ENCODE measurements around the gene OSTF1. TPM values are rescaled to one million over a fixed set of nuclear protein-coding genes. Genes with fewer than 3 reads are reported as not detected.

OSTF1 gene
- total and polyA plus RNA-seq, 7 donors = 7.1 to 19.2 (median 10.4) TPM

DNA sequence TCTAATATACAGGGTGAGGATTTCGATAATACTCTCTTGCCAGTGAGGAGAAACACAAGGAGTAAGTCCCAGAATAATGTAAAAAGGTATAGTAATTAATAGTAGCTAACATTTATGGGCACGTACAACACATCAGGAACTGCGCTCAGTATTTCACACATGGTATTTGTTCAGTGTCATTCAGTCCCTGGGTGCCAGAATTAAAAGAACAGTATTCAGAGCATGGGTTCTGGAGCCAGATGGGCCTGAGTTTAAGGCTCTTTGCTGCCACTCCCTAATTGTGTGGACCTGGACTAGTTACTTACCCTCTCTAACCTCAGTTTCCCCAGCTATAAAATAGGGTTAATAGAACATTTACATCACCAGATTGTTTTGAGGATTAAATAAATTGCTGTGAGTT, 16.3 kb downstream of the OSTF1 start:
- Histone ChIP-seq H3K27ac (no peak overlapping the region), H3K4me3 (no peak overlapping the region), H3K27me3 (ENCODE audit: insufficient read depth in 3 of 3, low read length in 2 of 3) (no peaks in the 10 kb centered on the region), H3K9me3 (no peaks in the 10 kb centered on the region), H3K36me3 (ENCODE audit: insufficient read depth in 1 of 2, low read depth in 1 of 2) (no peaks in the 10 kb centered on the region), H3K4me1 (peaks cover 6% of the 10 kb centered on the region)
- ATAC-seq (no peak), DNase-seq (no peak)
- TF ChIP-seq, protein P1, sequence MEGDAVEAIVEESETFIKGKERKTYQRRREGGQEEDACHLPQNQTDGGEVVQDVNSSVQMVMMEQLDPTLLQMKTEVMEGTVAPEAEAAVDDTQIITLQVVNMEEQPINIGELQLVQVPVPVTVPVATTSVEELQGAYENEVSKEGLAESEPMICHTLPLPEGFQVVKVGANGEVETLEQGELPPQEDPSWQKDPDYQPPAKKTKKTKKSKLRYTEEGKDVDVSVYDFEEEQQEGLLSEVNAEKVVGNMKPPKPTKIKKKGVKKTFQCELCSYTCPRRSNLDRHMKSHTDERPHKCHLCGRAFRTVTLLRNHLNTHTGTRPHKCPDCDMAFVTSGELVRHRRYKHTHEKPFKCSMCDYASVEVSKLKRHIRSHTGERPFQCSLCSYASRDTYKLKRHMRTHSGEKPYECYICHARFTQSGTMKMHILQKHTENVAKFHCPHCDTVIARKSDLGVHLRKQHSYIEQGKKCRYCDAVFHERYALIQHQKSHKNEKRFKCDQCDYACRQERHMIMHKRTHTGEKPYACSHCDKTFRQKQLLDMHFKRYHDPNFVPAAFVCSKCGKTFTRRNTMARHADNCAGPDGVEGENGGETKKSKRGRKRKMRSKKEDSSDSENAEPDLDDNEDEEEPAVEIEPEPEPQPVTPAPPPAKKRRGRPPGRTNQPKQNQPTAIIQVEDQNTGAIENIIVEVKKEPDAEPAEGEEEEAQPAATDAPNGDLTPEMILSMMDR (IDR thresholded peaks at IDR 0.05) = no peak
- intact Hi-C loops (cut with DNase I) = no loop called here
- WGBS, 3 donors = 87 to 95% (median 92%) methylated on average over 3 of the region's 3 CpGs

DNA sequence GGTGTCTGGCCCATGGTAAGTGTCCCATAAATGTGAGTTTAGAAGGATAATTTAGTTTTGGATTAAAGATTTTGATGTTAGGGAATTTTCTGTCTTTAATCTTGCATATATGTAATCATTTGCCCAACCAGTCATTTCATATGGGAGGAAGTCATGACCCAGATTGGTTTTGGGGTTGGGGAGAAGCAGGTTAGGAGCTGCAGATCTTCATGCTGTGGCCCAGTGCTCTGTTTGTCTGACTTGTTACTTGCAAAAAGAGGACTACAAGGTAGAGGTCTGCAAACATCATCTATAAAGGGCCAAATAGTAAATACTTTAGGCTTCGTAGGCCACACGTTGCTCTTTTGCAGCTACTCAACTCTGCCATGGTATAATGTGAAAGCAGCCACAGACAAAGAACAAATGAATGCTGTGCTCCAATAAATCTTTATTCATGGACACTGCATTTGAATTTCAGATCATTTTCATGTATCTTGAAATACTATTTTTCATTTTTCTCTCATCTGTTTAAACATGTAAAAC, 16.8 kb downstream of the OSTF1 start:
- TF ChIP-seq, protein P1 (IDR thresholded peaks at IDR 0.05) = no peak
- DNase-seq (no peak), ATAC-seq (no peak)
- Histone ChIP-seq H3K9me3 (no peaks in the 10 kb centered on the region), H3K27me3 (ENCODE audit: insufficient read depth in 3 of 3, low read length in 2 of 3) (no peaks in the 10 kb centered on the region), H3K27ac (no peak overlapping the region), H3K36me3 (ENCODE audit: insufficient read depth in 1 of 2, low read depth in 1 of 2) (no peaks in the 10 kb centered on the region), H3K4me1 (peaks cover 6% of the 10 kb centered on the region), H3K4me3 (no peak overlapping the region)
- intact Hi-C loops (cut with DNase I) = no loop called here
- 87 to 94% (median 87%) methylated on average over 2 of the region's 2 CpGs for WGBS, 3 donors

DNA sequence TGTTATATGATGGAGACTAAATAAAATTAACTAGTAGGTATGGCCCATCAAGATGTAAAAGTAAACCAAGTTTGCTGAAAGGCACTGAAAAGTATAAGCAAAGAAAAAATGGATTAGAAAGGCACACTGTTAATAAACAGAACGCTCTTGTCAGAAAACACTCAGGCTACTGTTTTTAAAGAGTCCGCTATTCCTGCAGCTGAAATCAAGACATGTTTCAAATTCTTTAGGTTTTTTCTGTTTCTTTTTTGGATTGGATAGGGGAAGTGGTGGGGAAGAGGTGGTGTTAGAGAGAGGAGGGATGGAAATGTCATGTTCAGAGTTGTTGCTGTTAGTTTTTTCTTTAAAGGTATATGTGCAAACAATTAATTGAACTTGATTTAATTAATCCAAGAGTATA, 17.5 kb downstream of the OSTF1 start:
- ATAC-seq (no peak), DNase-seq (no peak)
- 65 to 90% (median 79%) methylated on average over 2 of the region's 2 CpGs for WGBS, 3 donors
- Histone ChIP-seq H3K9me3 (no peaks in the 10 kb centered on the region), H3K27ac (no peak overlapping the region), H3K36me3 (ENCODE audit: insufficient read depth in 1 of 2, low read depth in 1 of 2) (no peaks in the 10 kb centered on the region), H3K4me1 (peaks cover 6% of the 10 kb centered on the region), H3K27me3 (ENCODE audit: insufficient read depth in 3 of 3, low read length in 2 of 3) (no peaks in the 10 kb centered on the region), H3K4me3 (no peak overlapping the region)
- intact Hi-C loops (cut with DNase I) = no loop called here
- TF ChIP-seq, protein P1 (IDR thresholded peaks at IDR 0.05) = no peak

DNA sequence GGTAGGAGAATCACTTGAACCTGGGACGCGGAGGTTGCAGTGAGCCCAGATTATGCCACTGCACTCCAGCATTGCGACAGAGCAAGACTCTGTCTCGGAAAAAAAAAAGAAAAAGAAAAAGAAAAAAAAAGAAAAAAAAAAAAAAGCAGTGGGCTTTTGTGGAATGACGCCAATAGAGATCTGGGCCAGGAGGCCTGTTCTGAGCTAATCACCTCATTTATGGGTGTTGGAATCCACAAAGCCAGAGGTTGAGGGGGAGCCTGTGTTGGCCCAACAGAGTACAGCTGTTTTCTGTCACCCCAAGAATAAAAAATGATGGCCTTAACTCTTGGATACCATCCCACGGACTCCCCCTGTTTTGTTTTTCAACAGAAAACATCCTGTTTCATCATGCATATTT, 18.5 kb downstream of the OSTF1 start:
- 69 to 81% (median 75%) methylated on average over 6 of the region's 6 CpGs for WGBS, 3 donors

More for the DNA sequence above, 18.5 kb downstream of the OSTF1 start:
- no peaks in the 10 kb centered on the region for H3K36me3 ChIP-seq (ENCODE audit: insufficient read depth in 1 of 2, low read depth in 1 of 2)
- DNase-seq (no peak), ATAC-seq (no peak)
- no peak overlapping the region for H3K27ac ChIP-seq
- no peak overlapping the region for H3K4me3 ChIP-seq
- TF ChIP-seq, protein P1 (IDR thresholded peaks at IDR 0.05) = no peak
- peaks cover 9% of the 10 kb centered on the region for H3K4me1 ChIP-seq
- H3K27me3 ChIP-seq (ENCODE audit: insufficient read depth in 3 of 3, low read length in 2 of 3) = no peaks in the 10 kb centered on the region
- H3K9me3 ChIP-seq = no peaks in the 10 kb centered on the region
- intact Hi-C loops (cut with DNase I) = no loop called here

All from psoas muscle (tissue), 8 donors.